Bronchial epithelial cell (primary cell): ENCODE measurements around the gene FOXN3. TPM values are rescaled to one million over a fixed set of nuclear protein-coding genes. Genes with fewer than 3 reads are reported as not detected.

Source experiments
- DNase-seq: peaks from one replicate; pipeline ENCODE4 v3.0.0-alpha.2; 2010; ENCODE audit warnings: low read depth
- FAIRE-seq: peaks from 2 replicates; lab custom pipeline; 2011; peaks lifted over from hg19 to GRCh38; lab: Jason Lieb, UNC
- H3K27me3 ChIP-seq: 2 replicates; pipeline ENCODE4 v1.5.1; 2011; ENCODE audit warnings: low read length; ENCODE audit not compliant: control insufficient read depth, insufficient read depth
- H3K36me3 ChIP-seq: 2 replicates; pipeline ENCODE4 v1.5.1; 2011; ENCODE audit warnings: low read length; ENCODE audit not compliant: control insufficient read depth, insufficient read depth
- H3K4me3 ChIP-seq: 2 replicates; pipeline ENCODE4 v1.5.1; 2011; ENCODE audit warnings: mild to moderate bottlenecking, low read depth, low read length, control low read depth
- total RNA-seq: library from RNA; depleted of rRNA; stranded (reverse); fragments of >200 nt; gene quantifications from 2 replicates; pipeline ENCODE4 v1.2.1, GENCODE V29; 2014
- TF ChIP-seq, protein P1 (sequence below): IDR thresholded peaks from 2 replicates; pipeline ENCODE4 v1.5.1; 2011; ENCODE audit warnings: mild to moderate bottlenecking, moderate library complexity, low read length, control low read depth, inconsistent platforms; ENCODE audit not compliant: insufficient read depth, severe bottlenecking

FOXN3 gene
- total RNA-seq, 1 donor from 2014 or later, result 5.8 TPM

DNA sequence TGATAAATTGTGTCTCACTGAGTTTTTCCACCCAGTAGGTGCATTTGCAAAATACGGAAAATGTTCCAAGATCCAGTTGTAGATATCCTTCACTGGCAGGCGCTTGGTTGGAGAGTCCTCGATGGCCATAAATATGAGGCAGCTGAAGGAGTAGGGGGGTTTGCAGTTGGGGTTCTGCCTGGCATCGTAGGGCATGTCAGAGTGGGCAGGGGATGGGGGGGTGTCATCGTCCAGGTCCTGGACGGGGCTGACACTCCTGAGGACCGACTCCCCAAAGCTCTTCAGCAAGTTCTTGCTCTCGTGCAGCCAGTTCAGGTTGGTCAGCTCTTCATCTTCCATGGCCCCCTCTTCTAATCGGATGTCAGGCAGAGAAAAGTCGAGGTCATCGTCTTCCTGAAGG, 5.1 kb downstream of the FOXN3 start:
- TF ChIP-seq, protein P1, sequence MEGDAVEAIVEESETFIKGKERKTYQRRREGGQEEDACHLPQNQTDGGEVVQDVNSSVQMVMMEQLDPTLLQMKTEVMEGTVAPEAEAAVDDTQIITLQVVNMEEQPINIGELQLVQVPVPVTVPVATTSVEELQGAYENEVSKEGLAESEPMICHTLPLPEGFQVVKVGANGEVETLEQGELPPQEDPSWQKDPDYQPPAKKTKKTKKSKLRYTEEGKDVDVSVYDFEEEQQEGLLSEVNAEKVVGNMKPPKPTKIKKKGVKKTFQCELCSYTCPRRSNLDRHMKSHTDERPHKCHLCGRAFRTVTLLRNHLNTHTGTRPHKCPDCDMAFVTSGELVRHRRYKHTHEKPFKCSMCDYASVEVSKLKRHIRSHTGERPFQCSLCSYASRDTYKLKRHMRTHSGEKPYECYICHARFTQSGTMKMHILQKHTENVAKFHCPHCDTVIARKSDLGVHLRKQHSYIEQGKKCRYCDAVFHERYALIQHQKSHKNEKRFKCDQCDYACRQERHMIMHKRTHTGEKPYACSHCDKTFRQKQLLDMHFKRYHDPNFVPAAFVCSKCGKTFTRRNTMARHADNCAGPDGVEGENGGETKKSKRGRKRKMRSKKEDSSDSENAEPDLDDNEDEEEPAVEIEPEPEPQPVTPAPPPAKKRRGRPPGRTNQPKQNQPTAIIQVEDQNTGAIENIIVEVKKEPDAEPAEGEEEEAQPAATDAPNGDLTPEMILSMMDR, result no peak
- DNase-seq, result no peak
- H3K27me3 ChIP-seq, result no peaks in the 10 kb centered on the region
- no peak overlapping the region for H3K4me3 ChIP-seq
- H3K36me3 ChIP-seq, result peaks cover 3% of the 10 kb centered on the region
- FAIRE-seq, result no peak

DNA sequence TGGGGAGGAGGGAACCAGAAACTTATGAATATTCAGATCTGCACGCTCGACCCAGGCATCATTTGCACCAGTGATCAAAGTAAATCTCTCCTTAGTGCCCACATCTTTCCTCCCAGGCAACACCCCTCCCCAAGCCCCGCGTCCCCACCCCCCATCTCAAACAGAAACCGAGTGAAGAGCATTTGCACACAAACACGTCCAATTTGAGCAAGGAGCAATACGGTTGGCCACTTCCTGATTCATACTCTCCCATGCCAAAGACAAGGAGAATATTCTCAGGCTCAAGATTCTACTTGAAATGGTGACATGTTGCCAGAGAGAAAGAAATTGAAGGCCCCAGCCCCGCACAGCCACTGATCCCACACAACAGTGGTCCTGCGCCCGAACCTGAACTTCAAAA, 7.1 kb downstream of the FOXN3 start:
- DNase-seq (peak; percentile 24), FAIRE-seq (no peak)
- Histone ChIP-seq H3K4me3 (peak overlapping the region; percentile 15), H3K36me3 (peaks cover 3% of the 10 kb centered on the region), H3K27me3 (no peaks in the 10 kb centered on the region)
- TF ChIP-seq, protein P1, result no peak

DNA sequence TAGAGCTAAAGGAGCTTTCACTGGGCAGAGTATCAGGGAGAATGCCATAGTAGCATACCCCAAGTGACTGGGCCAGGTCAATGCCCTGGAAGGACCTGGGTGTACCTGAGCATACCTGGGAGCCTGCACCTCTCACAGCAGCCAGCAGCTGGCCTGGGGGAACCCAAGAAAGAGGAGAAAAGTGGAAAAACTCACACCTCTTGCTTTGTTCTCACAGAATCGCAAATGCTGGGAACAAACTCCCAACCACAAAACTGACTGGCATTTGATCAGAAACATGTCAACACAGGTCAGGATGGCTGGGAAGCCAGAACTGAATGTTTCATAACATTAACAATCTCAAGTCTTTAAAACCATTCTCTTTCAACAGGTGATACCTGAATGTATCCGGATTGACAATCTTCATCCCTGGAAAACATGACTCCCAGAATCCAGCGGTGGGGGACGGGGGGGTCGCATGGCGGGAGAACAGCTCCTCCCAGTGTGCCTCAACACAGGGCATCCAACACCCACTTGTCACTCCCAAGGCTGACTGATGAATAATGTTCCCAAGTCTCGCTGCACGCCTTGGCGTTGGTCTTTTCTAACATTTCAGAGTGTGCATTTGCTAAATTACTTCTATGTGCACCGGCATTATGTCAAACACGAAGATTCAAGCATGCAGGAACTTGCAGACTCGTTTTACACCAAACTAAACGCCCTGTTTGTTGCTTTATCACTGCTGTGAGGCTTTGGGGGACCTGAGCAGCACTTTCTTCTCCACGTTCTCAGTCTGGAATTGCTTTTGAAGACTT, 7.9 kb downstream of the FOXN3 start:
- peaks cover 3% of the 10 kb centered on the region for H3K36me3 ChIP-seq
- H3K27me3 ChIP-seq, result no peaks in the 10 kb centered on the region
- peak; percentile 91 for DNase-seq
- FAIRE-seq, result peak; percentile 66
- peak overlapping the region; percentile 3 for H3K4me3 ChIP-seq
- TF ChIP-seq, protein P1, result no peak

DNA sequence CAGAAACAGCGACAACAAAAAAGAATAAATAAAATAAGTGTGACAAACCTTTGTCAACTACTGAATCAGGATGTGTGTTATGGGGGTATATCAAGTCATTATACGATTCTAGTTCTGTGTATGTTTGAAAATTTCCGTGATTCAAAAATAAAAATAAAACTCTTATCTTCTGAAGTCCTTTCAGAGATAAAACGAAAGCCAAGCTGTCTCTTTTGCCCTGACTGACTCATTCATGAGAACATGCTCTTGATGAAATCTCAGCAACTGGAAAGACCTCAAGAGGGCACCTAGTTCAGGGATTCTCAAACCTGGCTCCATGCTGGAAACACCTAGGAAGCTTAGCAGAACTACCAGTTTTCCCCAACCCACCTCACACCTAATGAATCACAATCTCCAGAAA, 9.2 kb downstream of the FOXN3 start:
- H3K4me3 ChIP-seq, result no peak overlapping the region
- FAIRE-seq (no peak), DNase-seq (peak; percentile 31)
- no peaks in the 10 kb centered on the region for H3K27me3 ChIP-seq
- H3K36me3 ChIP-seq, result peaks cover 3% of the 10 kb centered on the region
- TF ChIP-seq, protein P1, result no peak

DNA sequence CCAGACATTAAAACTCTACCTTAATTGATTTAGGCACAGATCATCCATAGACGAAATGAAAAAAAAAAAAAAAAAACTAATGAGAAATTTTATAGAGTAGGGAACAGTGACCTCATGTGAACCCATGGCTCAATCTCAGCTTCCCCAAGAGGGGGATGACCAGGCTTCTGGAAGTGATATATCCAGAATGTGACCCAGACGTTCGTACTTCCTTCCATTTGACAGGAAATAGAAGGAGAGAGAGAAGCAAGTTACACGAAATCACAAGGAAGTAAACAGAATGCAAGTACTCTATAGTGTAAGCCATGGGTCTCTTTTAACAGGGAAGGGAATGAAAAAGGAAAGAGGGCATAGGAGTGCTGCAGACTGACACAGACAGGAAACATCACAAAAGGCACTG, 10.1 kb downstream of the FOXN3 start:
- DNase-seq (no peak), FAIRE-seq (no peak)
- TF ChIP-seq, protein P1, result no peak
- Histone ChIP-seq H3K36me3 (no peaks in the 10 kb centered on the region), H3K27me3 (no peaks in the 10 kb centered on the region), H3K4me3 (no peak overlapping the region)
